Aorta (tissue), 5 donors: Measurements from ENCODE around the gene APOBEC3C. TPM values are rescaled to one million over a fixed set of nuclear protein-coding genes. Genes with fewer than 3 reads are reported as not detected.
"Not testable (repeated sequence)": the region's sequence is repeated elsewhere in the genome, so short reads cannot be mapped to it uniquely, and the experiment has no call there.

ENCODE experiments used
- ATAC-seq: fragments of 200-7000 bp; cut with Tn5 transposase; one replicate; pipeline ENCODE4 v1.9.1; 2022; ENCODE audit warnings: moderate library complexity; ENCODE audit not compliant: low FRiP score
- DNase-seq, 2 donors: peaks; one replicate each; pipeline ENCODE4 v3.0.0-alpha.2; 2020
- H3K27ac ChIP-seq, 2 donors: one replicate each; pipeline ENCODE4 v1.5.1; 2013; ENCODE audit warnings: low read length in 2 of 2, mild to moderate bottlenecking in 2 of 2, moderate library complexity in 2 of 2, control low read depth in 1 of 2, inconsistent platforms in 1 of 2, low read depth in 1 of 2
- H3K27me3 ChIP-seq, 2 donors: one replicate each; pipeline ENCODE4 v1.6.1; 2013; ENCODE audit warnings: control low read depth in 1 of 2, low read length in 1 of 2, mild to moderate bottlenecking in 1 of 2, moderate library complexity in 1 of 2; ENCODE audit not compliant: insufficient read depth in 2 of 2, control insufficient read depth in 1 of 2
- H3K36me3 ChIP-seq, 2 donors: one replicate each; pipeline ENCODE4 v1.6.1; 2013; ENCODE audit warnings: control low read depth in 1 of 2, low read length in 1 of 2, mild to moderate bottlenecking in 1 of 2; ENCODE audit not compliant: insufficient read depth in 2 of 2, control insufficient read depth in 1 of 2
- H3K4me1 ChIP-seq, 2 donors: one replicate each; pipeline ENCODE4 v1.6.1; 2013; ENCODE audit warnings: low read length in 2 of 2, control low read depth in 1 of 2, mild to moderate bottlenecking in 1 of 2, moderate library complexity in 1 of 2; ENCODE audit not compliant: insufficient read depth in 2 of 2, control insufficient read depth in 1 of 2
- H3K4me3 ChIP-seq, 2 donors: one replicate each; pipeline ENCODE4 v1.5.1; 2013; ENCODE audit warnings: low read length in 2 of 2, control low read depth in 1 of 2, mild to moderate bottlenecking in 1 of 2
- H3K9me3 ChIP-seq: one replicate; pipeline ENCODE4 v1.6.1; 2013; ENCODE audit warnings: mild to moderate bottlenecking, low read length; ENCODE audit not compliant: control insufficient read depth
- WGBS, 2 donors: extraction: QIAGEN DNeasy Blood & Tissue Kit; methylation state at CpG; one replicate each; pipeline ENCODE4 v1.1.7; 2013; 5-methylcytosine and 5-hydroxymethylcytosine counted together
- intact Hi-C, 2 donors: fragments of 100-400 bp; cut with DNase I; formaldehyde crosslinking; loops; one replicate each; pipeline versions ENCODE4 v1.14.2 to v1.15.0; 2022
- polyA plus RNA-seq, 2 donors: library from polyadenylated mRNA; stranded (reverse); fragments of 200-250 nt; gene quantifications; one replicate each; pipeline ENCODE4 v1.2.3, GENCODE V29; 2013
- total RNA-seq, 2 donors: library from RNA; stranded (reverse); fragmentation: NEBNext Ultra II Directional; extraction: Animal tissue kit (Norgen Biotek cat#: 25700); gene quantifications; one replicate each; pipeline ENCODE4 v1.2.1, GENCODE V29; 2021
- donor health status: healthy with polysubstance abuse.
- donor health status: Bipolar disorder and iron deficiency.
- donor health status: DM: no; HTN: no; CAD: no.
- donor health status: DM: no; HTN: no; CAD: no.
- donor health status: DM: yes; HTN: yes; CAD: no.

The APOBEC3C gene
- total and polyA plus RNA-seq, 4 donors, result 12.4 to 25.3 (median 17.8) TPM

GRCh38 chr22:39013561-39013941 lies 506 bp upstream of the APOBEC3C start:
- H3K4me3 ChIP-seq, H3K9me3 ChIP-seq, H3K4me1 ChIP-seq, H3K27me3 ChIP-seq, H3K36me3 ChIP-seq, intact Hi-C loops, H3K27ac ChIP-seq, DNase-seq: not testable (repeated sequence)
- WGBS, 2 donors, result 92 to 94% methylated on average over 6 of the region's 6 CpGs
- peak; percentile 42 for ATAC-seq

GRCh38 chr22:39014723-39015121 lies 665 bp downstream of the APOBEC3C start:
- ATAC-seq, result not testable (repeated sequence)
- WGBS, 2 donors, result 55 to 56% methylated on average over 6 of the region's 6 CpGs

GRCh38 chr22:39016592-39016991 lies 2.5 kb downstream of the APOBEC3C start:
- no peak for DNase-seq
- no peaks in the 10 kb centered on the region for H3K36me3 ChIP-seq
- no peak overlapping the region for H3K4me3 ChIP-seq
- H3K27ac ChIP-seq, result no peak overlapping the region
- intact Hi-C loops, result no loop called here
- no peaks in the 10 kb centered on the region for H3K27me3 ChIP-seq
- 96 to 99% methylated on average over 13 of the region's 13 CpGs for whole genome bisulfite sequencing, 2 donors
- H3K9me3 ChIP-seq, result no peaks in the 10 kb centered on the region
- no peak for ATAC-seq
- H3K4me1 ChIP-seq, result no peaks in the 10 kb centered on the region

More at GRCh38 chr22:39014723-39015121, 665 bp downstream of the APOBEC3C start:
- peak overlapping the region in 1 of 2 donors; percentile 2 for H3K4me3 ChIP-seq
- H3K27me3 ChIP-seq, H3K4me1 ChIP-seq, H3K9me3 ChIP-seq, DNase-seq, H3K36me3 ChIP-seq, intact Hi-C loops, H3K27ac ChIP-seq: not testable (repeated sequence)

- 85% methylated on average over 18 of the region's 18 CpGs for WGBS, 2 donors
These were observed 3.7 kb downstream of the APOBEC3C start for GRCh38 chr22:39017596-39018365.

GRCh38 chr22:39020021-39020651 lies 6.1 kb downstream of the APOBEC3C start:
- H3K36me3 ChIP-seq, ATAC-seq, DNase-seq, H3K4me1 ChIP-seq, H3K4me3 ChIP-seq, intact Hi-C loops, H3K9me3 ChIP-seq, H3K27ac ChIP-seq, H3K27me3 ChIP-seq: not testable (repeated sequence)
- 52 to 55% methylated on average over 12 to 15 of the region's 15 CpGs for WGBS, 2 donors

More at GRCh38 chr22:39017596-39018365, 3.7 kb downstream of the APOBEC3C start:
- DNase-seq (no peak), ATAC-seq (no peak)
- Histone ChIP-seq H3K4me1 (no peaks in the 10 kb centered on the region), H3K27ac (no peak overlapping the region), H3K27me3 (no peaks in the 10 kb centered on the region), H3K4me3 (no peak overlapping the region), H3K36me3 (no peaks in the 10 kb centered on the region), H3K9me3 (no peaks in the 10 kb centered on the region)
- intact Hi-C loops, result no loop called here

GRCh38 chr22:39021552-39022250 lies 7.6 kb downstream of the APOBEC3C start:
- no peak overlapping the region for H3K4me3 ChIP-seq
- no peaks in the 10 kb centered on the region for H3K9me3 ChIP-seq
- H3K36me3 ChIP-seq, result no peaks in the 10 kb centered on the region
- WGBS, 2 donors, result 78% methylated on average over 9 of the region's 9 CpGs
- intact Hi-C loops, result no loop called here
- DNase-seq, result no peak
- H3K4me1 ChIP-seq, result no peaks in the 10 kb centered on the region
- H3K27ac ChIP-seq, result no peak overlapping the region
- ATAC-seq, result peak; percentile 16
- H3K27me3 ChIP-seq, result no peaks in the 10 kb centered on the region

- Histone ChIP-seq H3K27ac (no peak overlapping the region), H3K36me3 (no peaks in the 10 kb centered on the region), H3K27me3 (no peaks in the 10 kb centered on the region), H3K4me1 (no peaks in the 10 kb centered on the region), H3K9me3 (no peaks in the 10 kb centered on the region), H3K4me3 (no peak overlapping the region)
- 88 to 90% methylated on average over 14 to 15 of the region's 15 CpGs for WGBS, 2 donors
- ATAC-seq (no peak), DNase-seq (no peak)
- intact Hi-C loops, result no loop called here
These were observed 10.7 kb downstream of the APOBEC3C start for GRCh38 chr22:39024519-39025308.

GRCh38 chr22:39026509-39027150 lies 12.6 kb downstream of the APOBEC3C start:
- Histone ChIP-seq H3K36me3 (no peaks in the 10 kb centered on the region), H3K4me1 (no peaks in the 10 kb centered on the region), H3K4me3 (no peak overlapping the region), H3K9me3 (no peaks in the 10 kb centered on the region), H3K27me3 (no peaks in the 10 kb centered on the region), H3K27ac (no peak overlapping the region)
- ATAC-seq, result no peak
- no peak for DNase-seq
- intact Hi-C loops, result no loop called here
- WGBS, 2 donors, result 91% methylated on average over 12 of the region's 12 CpGs
